Measurements from ENCODE around the gene HSPA1A. TPM values are rescaled to one million over a fixed set of nuclear protein-coding genes. Genes with fewer than 3 reads are reported as not detected.

HSPA1A gene
- total RNA-seq, 2 experiments from 2014 or later: 8.1 to 9.8 TPM

GRCh38 chr6:31770860-31771259 lies 44.5 kb upstream of the HSPA1A start:
- Mint-ChIP-seq H3K27ac (peak overlapping the region; percentile 36), H3K36me3 (ENCODE audit: low read depth) (no peaks in the 10 kb centered on the region), H3K4me3 (no peak overlapping the region), H3K27me3 (no peaks in the 10 kb centered on the region), H3K4me1 (ENCODE audit: low read depth) (peaks cover 34% of the 10 kb centered on the region), H3K9me3 (no peaks in the 10 kb centered on the region)
- Histone ChIP-seq H3K9me3 (ENCODE audit: control insufficient read depth in 1 of 2, insufficient read depth in 1 of 2, low read length in 2 of 2) (no peaks in the 10 kb centered on the region), H3K27ac (ENCODE audit: low read depth in 1 of 2, low read length in 2 of 2) (no peak overlapping the region), H3K27me3 (ENCODE audit: control insufficient read depth in 1 of 2, insufficient read depth in 2 of 2, low read length in 2 of 2) (no peaks in the 10 kb centered on the region), H3K4me1 (ENCODE audit: insufficient read depth, low read length) (peaks cover 59% of the 10 kb centered on the region), H3K4me3 (ENCODE audit: low read length) (no peak overlapping the region), H3K36me3 (ENCODE audit: insufficient read depth, low read length) (no peaks in the 10 kb centered on the region)
- TF ChIP-seq CTCF (IDR thresholded peaks at IDR 0.05): no peak
- POLR2A ChIA-PET: interaction anchor here (1.2 to 2.0 kb wide), 6 partner anchors 24 to 68 kb away, joined by 3 to 9 read pairs (median 6); partner anchors contain the start of genes ABHD16A, DDAH2, LSM2 and MSH5
- ATAC-seq (ENCODE audit: poor library complexity) (no peak), DNase-seq (no peak)
- intact Hi-C loops (cut with DNase I, micrococcal nuclease): no loop called here
- CTCF ChIA-PET: interaction anchor here (0.6 to 1.7 kb wide), 7 partner anchors 27 to 391 kb away, joined by 3 to 34 read pairs (median 4); partner anchors contain the start of genes DDAH2 and MSH5

- Mint-ChIP-seq H3K4me3 (peak overlapping the region; percentile 65), H3K9me3 (no peaks in the 10 kb centered on the region), H3K4me1 (ENCODE audit: low read depth) (peaks cover 40% of the 10 kb centered on the region), H3K36me3 (ENCODE audit: low read depth) (no peaks in the 10 kb centered on the region), H3K27me3 (no peaks in the 10 kb centered on the region), H3K27ac (peak overlapping the region; percentile 42)
- H3K9me3 ChIP-seq (ENCODE audit: control insufficient read depth in 1 of 2, insufficient read depth in 1 of 2, low read length in 2 of 2): no peaks in the 10 kb centered on the region
- no peak overlapping the region for H3K27ac ChIP-seq (ENCODE audit: low read depth in 1 of 2, low read length in 2 of 2)
- ChIA-PET POLR2A (interaction anchor here (0.6 to 0.9 kb wide), 3 partner anchors 24 to 43 kb away, joined by 3 to 5 read pairs (median 5); partner anchors contain the start of gene DDAH2), CTCF (interaction anchor here (0.9 to 1.3 kb wide), 2 partner anchors 43 to 226 kb away, joined by 3 to 4 read pairs; partner anchors contain the start of genes ATP6V1G2 and DDAH2)
- peaks cover 70% of the 10 kb centered on the region for H3K4me1 ChIP-seq (ENCODE audit: insufficient read depth, low read length)
- H3K27me3 ChIP-seq (ENCODE audit: control insufficient read depth in 1 of 2, insufficient read depth in 2 of 2, low read length in 2 of 2): no peaks in the 10 kb centered on the region
- DNase-seq (peak in 3 of 14 experiments; percentile 24 to 50 (median 36)), ATAC-seq (ENCODE audit: poor library complexity) (peak; percentile 31)
- H3K4me3 ChIP-seq (ENCODE audit: low read length): no peak overlapping the region
- intact Hi-C loops (cut with DNase I, micrococcal nuclease): loop anchor here in 1 of 2 experiments (2.0 kb wide), 1 partner anchor 33 kb away; no protein-coding TSS in a partner anchor
- no peak for TF ChIP-seq CTCF (IDR thresholded peaks at IDR 0.05)
- no peaks in the 10 kb centered on the region for H3K36me3 ChIP-seq (ENCODE audit: insufficient read depth, low read length)
These were observed 43.4 kb upstream of the HSPA1A start for GRCh38 chr6:31771992-31772358.

- CTCF ChIA-PET: interaction anchor here (0.7 kb wide), 1 partner anchor 54 kb away, joined by 5 read pairs; no protein-coding TSS in a partner anchor
- ATAC-seq (ENCODE audit: poor library complexity) (no peak), DNase-seq (no peak)
- no peaks in the 10 kb centered on the region for H3K27me3 ChIP-seq (ENCODE audit: control insufficient read depth in 1 of 2, insufficient read depth in 2 of 2, low read length in 2 of 2)
- intact Hi-C loops (cut with DNase I, micrococcal nuclease): no loop called here
- Mint-ChIP-seq H3K4me3 (no peak overlapping the region), H3K36me3 (ENCODE audit: low read depth) (peaks cover 10% of the 10 kb centered on the region), H3K9me3 (no peaks in the 10 kb centered on the region), H3K27me3 (no peaks in the 10 kb centered on the region), H3K4me1 (ENCODE audit: low read depth) (peaks cover 40% of the 10 kb centered on the region), H3K27ac (no peak overlapping the region)
- POLR2A ChIA-PET: interaction anchor here (1.1 kb wide), 1 partner anchor 10 kb away, joined by 3 read pairs; no protein-coding TSS in a partner anchor
- H3K4me3 ChIP-seq (ENCODE audit: low read length): no peak overlapping the region
- no peak for TF ChIP-seq CTCF (IDR thresholded peaks at IDR 0.05)
- peaks cover 16% of the 10 kb centered on the region for H3K36me3 ChIP-seq (ENCODE audit: insufficient read depth, low read length)
- H3K9me3 ChIP-seq (ENCODE audit: control insufficient read depth in 1 of 2, insufficient read depth in 1 of 2, low read length in 2 of 2): no peaks in the 10 kb centered on the region
- no peak overlapping the region for H3K27ac ChIP-seq (ENCODE audit: low read depth in 1 of 2, low read length in 2 of 2)
- peaks cover 69% of the 10 kb centered on the region for H3K4me1 ChIP-seq (ENCODE audit: insufficient read depth, low read length)
These were observed 40.2 kb upstream of the HSPA1A start for GRCh38 chr6:31775184-31775583.
